H9 (cell line): ENCODE data around the gene TP73. TPM values are rescaled to one million over a fixed set of nuclear protein-coding genes. Genes with fewer than 3 reads are reported as not detected.

Experiments used
- DNase-seq: peaks from one replicate; pipeline ENCODE4 v3.0.0-alpha.2; 2017
- H2AFZ ChIP-seq: one replicate; pipeline ENCODE4 v1.6.1; 2013; ENCODE audit warnings: mild to moderate bottlenecking, low read length, control low read depth, moderate library complexity
- H2AK5ac ChIP-seq: 2 replicates; pipeline ENCODE4 v1.6.1; 2013; ENCODE audit warnings: low read length, control low read depth, mixed read lengths; ENCODE audit not compliant: insufficient read length
- H2BK120ac ChIP-seq: one replicate; pipeline ENCODE4 v1.6.1; 2013; ENCODE audit warnings: low read depth, mild to moderate bottlenecking, low read length, control low read depth, inconsistent platforms; ENCODE audit not compliant: poor library complexity, severe bottlenecking
- H2BK12ac ChIP-seq: 2 replicates; pipeline ENCODE4 v1.6.1; 2013; ENCODE audit warnings: low read length, control low read depth, mixed read lengths, low read depth; ENCODE audit not compliant: insufficient read length
- H2BK15ac ChIP-seq: 2 replicates; pipeline ENCODE4 v1.6.1; 2013; ENCODE audit warnings: low read depth, low read length, control low read depth
- H2BK20ac ChIP-seq: one replicate; pipeline ENCODE4 v1.6.1; 2013; ENCODE audit warnings: low read depth, mild to moderate bottlenecking, low read length, control low read depth, inconsistent platforms; ENCODE audit not compliant: poor library complexity, severe bottlenecking
- H2BK5ac ChIP-seq: 2 replicates; pipeline ENCODE4 v1.6.1; 2013; ENCODE audit warnings: low read length, control low read depth, mixed read lengths; ENCODE audit not compliant: insufficient read length
- H3K14ac ChIP-seq: 2 replicates; pipeline ENCODE4 v1.6.1; 2013; ENCODE audit warnings: low read length, control low read depth; ENCODE audit not compliant: insufficient read depth
- H3K18ac ChIP-seq: 2 replicates; pipeline ENCODE4 v1.6.1; 2013; ENCODE audit warnings: low read depth, mild to moderate bottlenecking, mixed read lengths, low read length, control low read depth; ENCODE audit not compliant: insufficient read length
- H3K23ac ChIP-seq: 2 replicates; pipeline ENCODE4 v1.6.1; 2013; ENCODE audit warnings: low read length, control low read depth, mixed read lengths, low read depth; ENCODE audit not compliant: insufficient read length
- H3K23me2 ChIP-seq: 2 replicates; pipeline ENCODE4 v1.6.1; 2013; ENCODE audit warnings: low read depth, mild to moderate bottlenecking, mixed read lengths, low read length, control low read depth; ENCODE audit not compliant: insufficient read length, poor library complexity, severe bottlenecking
- H3K27ac ChIP-seq: 2 replicates; pipeline ENCODE4 v1.5.1; 2013; ENCODE audit warnings: low read length, control low read depth, mixed read lengths, low read depth; ENCODE audit not compliant: insufficient read length
- H3K27me3 ChIP-seq: 2 replicates; pipeline ENCODE4 v1.6.1; 2013; ENCODE audit warnings: low read length, control low read depth, inconsistent platforms; ENCODE audit not compliant: insufficient read depth
- H3K4ac ChIP-seq: 2 replicates; pipeline ENCODE4 v1.6.1; 2013; ENCODE audit warnings: low read depth, mild to moderate bottlenecking, control low read depth, inconsistent platforms, low read length, moderate library complexity
- H3K4me1 ChIP-seq: 2 replicates; pipeline ENCODE4 v1.6.1; 2013; ENCODE audit warnings: low read length, control low read depth, inconsistent platforms; ENCODE audit not compliant: insufficient read depth
- H3K4me2 ChIP-seq: 2 replicates; pipeline ENCODE4 v1.6.1; 2013; ENCODE audit warnings: low read length, control low read depth, mixed read lengths; ENCODE audit not compliant: insufficient read length, insufficient read depth
- H3K56ac ChIP-seq: 2 replicates; pipeline ENCODE4 v1.6.1; 2013; ENCODE audit warnings: low read depth, mild to moderate bottlenecking, mixed read lengths, low read length, control low read depth; ENCODE audit not compliant: insufficient read length
- H3K79me1 ChIP-seq: 2 replicates; pipeline ENCODE4 v1.6.1; 2013; ENCODE audit warnings: low read depth, mild to moderate bottlenecking, moderate library complexity, low read length, control low read depth, inconsistent platforms; ENCODE audit not compliant: insufficient read depth, poor library complexity, severe bottlenecking
- H3K79me2 ChIP-seq: 2 replicates; pipeline ENCODE4 v1.6.1; 2013; ENCODE audit warnings: low read length, control low read depth, inconsistent platforms; ENCODE audit not compliant: insufficient read depth
- H3K9ac ChIP-seq: 2 replicates; pipeline ENCODE4 v1.6.1; 2013; ENCODE audit warnings: low read length, control low read depth, mixed read lengths; ENCODE audit not compliant: insufficient read length; ENCODE audit errors: extremely low read depth
- H3K9me3 ChIP-seq: one replicate; pipeline ENCODE4 v1.6.1; 2013; ENCODE audit warnings: low read depth, low read length, inconsistent platforms; ENCODE audit not compliant: control insufficient read depth
- H3T11ph ChIP-seq: one replicate; pipeline ENCODE4 v1.6.1; 2013; ENCODE audit warnings: mild to moderate bottlenecking, low read length, control low read depth, inconsistent platforms
- H4K20me1 ChIP-seq: one replicate; pipeline ENCODE4 v1.6.1; 2013; ENCODE audit not compliant: control insufficient read depth, insufficient read length, insufficient read depth
- H4K5ac ChIP-seq: 2 replicates; pipeline ENCODE4 v1.6.1; 2013; ENCODE audit warnings: low read depth, mild to moderate bottlenecking, mixed read lengths, low read length, control low read depth; ENCODE audit not compliant: insufficient read length
- H4K8ac ChIP-seq: replicated peaks from 2 replicates; pipeline ENCODE4 v1.6.1; 2013; ENCODE audit warnings: low read length, control low read depth, mixed read lengths, low read depth; ENCODE audit not compliant: insufficient read length
- H4K91ac ChIP-seq: 2 replicates; pipeline ENCODE4 v1.6.1; 2013; ENCODE audit warnings: low read depth, mild to moderate bottlenecking, moderate library complexity, mixed read lengths, low read length, control low read depth; ENCODE audit not compliant: insufficient read length
- H3K27ac Mint-ChIP-seq, 3 experiments: 2 replicates in 2 of 3; 3 replicates in 1 of 3; pipeline ENCODE4 v1.8.0; 2020 to 2021; ENCODE audit warnings: mixed read lengths in 3 of 3, mild to moderate bottlenecking in 1 of 3, moderate library complexity in 1 of 3
- H3K27me3 Mint-ChIP-seq: 2 replicates; pipeline ENCODE4 v1.8.0; 2021; ENCODE audit warnings: low read depth, mild to moderate bottlenecking, moderate library complexity, mixed read lengths
- H3K36me3 Mint-ChIP-seq, 3 experiments: 2 replicates in 2 of 3; 3 replicates in 1 of 3; pipeline ENCODE4 v1.8.0; 2020 to 2021; ENCODE audit warnings: low read depth in 3 of 3, mixed read lengths in 3 of 3; ENCODE audit not compliant: insufficient read depth in 1 of 3
- H3K4me1 Mint-ChIP-seq, 2 experiments: 2 replicates each; pipeline ENCODE4 v1.8.0; 2020; ENCODE audit warnings: mixed read lengths in 2 of 2
- H3K4me3 Mint-ChIP-seq, 2 experiments: 2 replicates in 1 of 2; 3 replicates in 1 of 2; pipeline ENCODE4 v1.8.0; 2020 to 2021; ENCODE audit warnings: mild to moderate bottlenecking in 2 of 2, mixed read lengths in 2 of 2, moderate library complexity in 1 of 2
- H3K9me3 Mint-ChIP-seq, 2 experiments: 2 replicates in 1 of 2; 3 replicates in 1 of 2; pipeline ENCODE4 v1.8.0; 2020; ENCODE audit warnings: mild to moderate bottlenecking in 2 of 2, mixed read lengths in 2 of 2, moderate library complexity in 1 of 2
- CTCF ChIP-seq: fragments of 200-600 bp; sonication (generic); conservative IDR thresholded peaks from 3 replicates; pipeline ENCODE4 v1.8.0; 2021; ENCODE audit warnings: antibody characterized with exemption, mild to moderate bottlenecking
- WGBS: extraction: QIAGEN DNeasy Blood & Tissue Kit; methylation state at CpG from one replicate; pipeline ENCODE4 v1.1.7; 2013; ENCODE audit warnings: missing lambda C conversion rate, low lambda C conversion rate, mixed read lengths; ENCODE audit not compliant: insufficient read length; ENCODE audit errors: extremely low coverage; 5-methylcytosine and 5-hydroxymethylcytosine counted together
- total RNA-seq: library from RNA; stranded (reverse); gene quantifications from 2 replicates; pipeline ENCODE4 v1.2.1, GENCODE V29; 2021

The TP73 gene
- total RNA-seq, 1 experiment from 2014 or later: 4.7 TPM

- H3K4me1 Mint-ChIP-seq: peaks cover 2 to 16% of the 10 kb centered on the region in 2 experiments; a peak in 3 of 4 replicates
- Histone ChIP-seq H3K79me1 (no peaks in the 10 kb centered on the region), H2AK5ac (no peak overlapping the region), H3K4me1 (no peaks in the 10 kb centered on the region; the same call in 1 of the 2 replicates), H3K27ac (no peak overlapping the region), H3K14ac (no peak overlapping the region), H3K56ac (no peak overlapping the region), H3K79me2 (no peaks in the 10 kb centered on the region), H3K18ac (no peak overlapping the region), H3K27me3 (no peaks in the 10 kb centered on the region), H3K9ac (no peak overlapping the region), H2BK20ac (no peak overlapping the region), H4K8ac (no peak overlapping the region), H3K23ac (no peak overlapping the region), H3K4ac (no peak overlapping the region), H3K9me3 (no peaks in the 10 kb centered on the region), H4K91ac (no peak overlapping the region), H2BK5ac (no peak overlapping the region), H2BK15ac (no peak overlapping the region), H2BK120ac (no peak overlapping the region), H4K20me1 (no peaks in the 10 kb centered on the region), H2AFZ (no peak overlapping the region), H3K4me2 (no peak overlapping the region), H3T11ph (no peak overlapping the region), H4K5ac (no peak overlapping the region), H3K23me2 (no peaks in the 10 kb centered on the region), H2BK12ac (no peak overlapping the region)
- no CpG with 5 or more reads among the region's 14 CpGs for WGBS
- H3K27me3 Mint-ChIP-seq: peaks cover 18% of the 10 kb centered on the region
- TF ChIP-seq CTCF: no peak
- no peaks in the 10 kb centered on the region for H3K9me3 Mint-ChIP-seq
- no peak overlapping the region for H3K4me3 Mint-ChIP-seq
- no peaks in the 10 kb centered on the region for H3K36me3 Mint-ChIP-seq
- no peak overlapping the region for H3K27ac Mint-ChIP-seq
- DNase-seq: no peak
Observed at GRCh38 chr1:3718764-3719163, 66.4 kb downstream of the TP73 start.
